GM18519 (cell line): ENCODE data around the gene RAB3D.
"Not testable (repeated sequence)": the region's sequence is repeated elsewhere in the genome, so short reads cannot be mapped to it uniquely, and the experiment has no call there.

ENCODE experiments used
- ATAC-seq: cut with Tn5 transposase; IDR thresholded peaks from one replicate; pipeline ENCODE4 v1.9.1; 2021; ENCODE audit warnings: mild to moderate bottlenecking, moderate library complexity; ENCODE audit not compliant: unreplicated experiment, low FRiP score

The RAB3D gene

DNA sequence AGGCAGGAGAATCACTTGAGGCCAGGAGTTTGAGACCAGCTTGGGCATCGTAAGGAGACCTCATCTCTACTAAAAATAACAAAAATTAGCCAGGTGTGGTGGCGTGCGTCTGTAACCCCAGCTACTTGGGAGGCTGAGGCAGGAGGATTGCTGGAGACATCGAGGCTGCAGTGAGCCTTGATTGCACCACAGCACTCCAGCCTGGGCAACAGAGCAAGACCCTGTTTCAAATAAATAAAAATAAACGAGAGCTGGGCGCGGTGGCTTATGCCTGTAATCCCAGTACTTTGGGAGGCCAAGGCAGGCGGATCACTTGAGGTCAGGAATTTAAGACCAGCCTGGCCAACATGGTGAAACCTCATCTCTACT lies 626 bp upstream of the RAB3D start:
- not testable (repeated sequence) for ATAC-seq

DNA sequence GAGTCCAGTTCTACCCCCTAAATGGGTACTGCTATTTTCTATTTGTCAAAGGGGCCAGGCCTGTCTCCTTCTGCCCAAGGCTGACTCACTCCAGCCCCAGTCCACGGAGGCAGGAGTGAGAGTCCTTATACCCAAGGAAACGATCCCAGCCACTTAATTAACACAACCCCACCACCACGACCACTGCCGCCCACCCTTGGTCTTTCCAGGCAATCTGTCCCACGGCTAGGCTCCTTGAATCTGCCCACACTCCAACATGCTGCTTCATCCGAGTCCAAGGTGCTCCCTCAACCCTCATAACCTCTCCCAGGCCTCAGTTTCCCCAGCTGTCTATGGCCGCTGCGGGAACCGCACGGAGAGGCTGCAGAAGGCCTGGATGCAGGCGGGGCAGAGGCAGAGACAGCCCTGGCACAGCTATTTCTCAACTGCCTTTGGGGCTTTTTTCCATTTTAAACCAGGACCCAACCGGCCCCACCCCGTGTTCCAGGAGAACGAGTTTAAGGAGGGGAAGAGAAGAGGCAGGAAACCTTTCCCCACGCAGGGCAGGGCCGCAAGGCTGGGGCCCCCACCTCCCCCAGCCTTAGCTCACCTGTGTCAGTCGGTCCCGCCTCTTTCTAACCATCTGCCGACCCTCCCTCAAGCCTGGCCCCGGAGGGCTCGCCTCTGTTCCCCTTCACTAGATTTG lies 746 bp downstream of the RAB3D start:
- no peak for ATAC-seq

DNA sequence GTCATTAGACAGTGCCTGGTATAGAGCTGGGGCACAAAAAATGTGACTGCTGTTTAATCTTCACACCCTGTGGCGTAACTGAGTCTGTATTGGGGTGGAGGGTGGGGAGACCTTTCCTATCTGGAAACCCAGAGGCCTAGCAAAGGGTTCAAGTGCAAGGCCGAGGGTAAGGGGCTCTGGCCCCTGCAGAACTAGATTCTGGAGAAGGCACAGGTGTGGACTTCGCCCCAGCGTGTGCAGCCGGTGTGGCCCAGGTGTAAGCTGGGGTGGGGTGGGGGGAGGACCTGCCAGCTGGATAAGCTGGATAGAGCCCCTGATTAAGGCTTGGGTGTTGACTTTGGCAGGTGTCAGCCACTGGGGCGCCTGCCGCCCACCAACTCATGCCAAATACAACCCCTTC lies 1.3 kb downstream of the RAB3D start:
- no peak for ATAC-seq

DNA sequence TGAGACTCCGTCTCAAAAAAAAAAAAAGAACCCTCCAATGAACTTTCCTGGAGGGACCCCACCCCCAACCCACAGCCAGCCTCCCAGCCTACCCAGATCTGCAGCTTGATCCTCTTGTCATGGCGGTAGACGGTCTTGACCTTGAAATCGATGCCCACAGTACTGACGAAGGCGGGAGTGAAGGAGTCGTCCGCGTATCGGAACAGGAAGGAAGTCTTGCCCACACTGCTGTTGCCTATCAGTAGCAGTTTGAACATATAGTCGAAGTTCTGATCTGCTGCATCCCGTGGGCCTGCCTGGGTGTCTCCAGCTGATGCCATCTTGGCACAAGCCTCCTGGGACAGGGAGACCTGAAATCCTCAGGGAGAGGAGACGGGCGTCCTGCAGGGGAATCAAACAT lies 2.4 kb downstream of the RAB3D start:
- no peak for ATAC-seq

DNA sequence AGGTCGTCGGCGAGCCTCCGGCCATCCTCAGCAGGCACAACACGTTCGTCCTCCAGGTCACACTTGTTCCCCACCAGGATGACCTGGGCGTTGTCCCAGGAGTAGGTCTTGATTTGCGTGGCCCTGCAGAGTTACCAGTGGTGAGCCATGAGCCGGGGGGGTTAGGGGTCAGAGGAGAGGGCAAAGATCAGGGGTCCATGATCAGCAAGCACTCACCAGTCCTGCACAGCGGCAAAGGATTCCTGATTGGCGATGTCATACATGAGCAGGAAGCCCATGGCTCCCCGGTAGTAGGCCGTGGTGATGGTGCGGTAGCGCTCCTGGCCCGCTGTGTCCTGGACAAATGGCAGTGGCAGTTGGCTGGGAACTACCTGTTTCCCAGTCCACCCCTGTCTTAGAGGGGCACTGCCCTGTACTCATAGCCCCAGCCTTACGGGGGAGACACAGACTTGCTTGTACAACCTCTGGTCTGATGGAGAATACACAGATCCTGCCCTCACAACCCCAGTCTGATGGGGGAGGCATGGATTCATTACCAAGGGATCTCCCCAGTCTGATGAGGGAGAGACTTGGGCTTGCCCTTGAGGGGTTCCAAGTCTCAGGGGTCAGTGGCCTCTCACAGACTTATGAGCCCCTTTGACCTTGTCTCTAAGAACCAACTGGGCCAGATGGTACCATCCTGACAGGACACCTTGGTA lies 3.9 kb downstream of the RAB3D start:
- ATAC-seq: no peak

DNA sequence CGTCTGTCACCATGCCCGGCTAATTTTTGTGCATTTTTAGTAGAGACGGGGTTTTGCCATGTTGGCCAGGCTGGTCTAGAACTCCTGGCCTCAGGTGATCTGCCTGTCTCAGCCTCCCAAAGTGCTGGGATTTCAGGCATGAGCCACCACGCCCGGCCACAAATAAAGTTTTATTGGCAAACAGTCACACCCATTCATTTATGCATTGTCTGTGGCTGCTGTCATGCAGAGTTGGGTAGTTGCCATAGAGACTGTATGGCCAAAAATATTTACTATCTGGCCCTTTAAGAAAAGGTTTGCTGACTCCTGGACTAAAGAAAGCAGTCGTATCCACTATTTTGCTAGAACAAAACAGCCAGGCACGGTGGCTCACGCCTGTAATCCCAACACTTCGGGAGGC lies 5.6 kb downstream of the RAB3D start:
- not testable (repeated sequence) for ATAC-seq

DNA sequence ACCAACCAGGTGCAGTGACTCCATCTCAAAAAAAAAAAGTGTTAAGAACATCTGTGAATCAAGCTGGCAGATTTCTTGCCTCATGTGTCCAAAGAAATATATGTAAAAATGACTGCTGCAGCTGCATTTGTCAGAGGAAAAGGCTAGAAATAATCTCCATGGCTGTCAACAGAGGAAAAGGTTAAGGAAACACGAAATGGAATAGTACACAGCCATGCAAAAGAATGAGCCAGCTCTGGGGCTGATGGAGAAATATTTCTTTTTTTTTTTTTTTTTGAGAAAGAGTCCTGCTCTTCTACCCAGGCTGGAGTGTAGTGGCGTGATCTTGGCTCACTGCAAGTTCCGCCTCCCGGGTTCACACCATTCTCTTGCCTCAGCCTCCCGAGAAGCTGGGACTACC lies 6.6 kb downstream of the RAB3D start:
- ATAC-seq: no peak

DNA sequence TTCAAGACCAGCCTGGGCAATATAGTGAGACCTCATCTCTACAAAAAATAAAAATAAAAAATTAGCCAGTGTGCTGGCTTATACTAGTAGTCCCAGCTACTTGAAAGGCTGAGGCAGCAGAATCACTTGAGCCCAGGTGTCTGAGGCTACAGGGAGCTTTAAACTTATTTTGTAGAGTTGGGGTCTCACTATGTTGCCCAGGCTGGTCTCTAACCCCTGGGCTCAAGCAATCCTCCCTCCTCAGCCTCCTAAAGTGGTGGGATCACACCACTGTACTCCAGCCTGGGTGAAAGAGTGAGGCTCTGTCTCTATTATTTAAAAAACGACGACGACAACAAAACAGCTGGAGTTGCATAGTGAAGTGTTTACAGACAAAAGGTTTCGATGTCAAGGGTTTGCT lies 8.0 kb downstream of the RAB3D start:
- ATAC-seq: no peak

DNA sequence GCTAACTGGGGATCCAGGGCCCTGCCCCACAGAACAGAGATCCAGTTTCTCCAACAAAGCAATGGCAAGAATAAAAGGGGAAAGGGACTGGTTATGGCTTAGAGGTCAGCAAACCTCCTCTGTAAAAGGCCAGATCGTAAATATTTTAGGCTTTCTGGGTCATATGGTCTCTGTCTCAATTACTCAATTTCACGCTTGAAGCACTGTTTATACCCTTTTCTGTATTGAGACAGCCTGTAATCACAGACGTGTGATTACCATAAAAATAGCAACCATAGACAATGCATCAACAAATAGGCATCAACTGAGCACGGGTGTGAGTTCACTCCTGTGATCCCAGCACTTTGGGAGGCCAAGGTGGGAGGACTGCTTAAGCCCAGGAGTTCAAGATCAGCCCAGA lies 9.3 kb downstream of the RAB3D start:
- ATAC-seq: no peak

DNA sequence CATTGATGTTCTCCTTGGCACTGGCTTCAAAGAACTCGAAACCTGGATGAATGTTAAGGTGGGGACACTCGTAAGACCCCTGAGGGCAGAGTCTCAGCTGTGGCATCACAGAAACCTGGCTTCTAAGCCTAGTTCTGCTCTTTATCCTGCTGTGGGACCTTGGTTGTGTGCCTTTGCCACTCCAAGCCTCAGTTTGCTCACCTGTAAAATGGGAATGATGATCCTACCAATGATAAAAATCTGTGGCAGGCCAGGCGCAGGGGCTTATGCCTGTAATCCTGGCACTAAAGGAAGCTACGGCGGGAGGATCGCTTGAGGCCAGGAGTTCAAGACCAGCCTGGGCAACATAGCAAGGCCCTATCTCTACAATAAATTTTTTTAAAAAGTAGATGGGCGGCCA lies 13.9 kb downstream of the RAB3D start:
- no peak for ATAC-seq

DNA sequence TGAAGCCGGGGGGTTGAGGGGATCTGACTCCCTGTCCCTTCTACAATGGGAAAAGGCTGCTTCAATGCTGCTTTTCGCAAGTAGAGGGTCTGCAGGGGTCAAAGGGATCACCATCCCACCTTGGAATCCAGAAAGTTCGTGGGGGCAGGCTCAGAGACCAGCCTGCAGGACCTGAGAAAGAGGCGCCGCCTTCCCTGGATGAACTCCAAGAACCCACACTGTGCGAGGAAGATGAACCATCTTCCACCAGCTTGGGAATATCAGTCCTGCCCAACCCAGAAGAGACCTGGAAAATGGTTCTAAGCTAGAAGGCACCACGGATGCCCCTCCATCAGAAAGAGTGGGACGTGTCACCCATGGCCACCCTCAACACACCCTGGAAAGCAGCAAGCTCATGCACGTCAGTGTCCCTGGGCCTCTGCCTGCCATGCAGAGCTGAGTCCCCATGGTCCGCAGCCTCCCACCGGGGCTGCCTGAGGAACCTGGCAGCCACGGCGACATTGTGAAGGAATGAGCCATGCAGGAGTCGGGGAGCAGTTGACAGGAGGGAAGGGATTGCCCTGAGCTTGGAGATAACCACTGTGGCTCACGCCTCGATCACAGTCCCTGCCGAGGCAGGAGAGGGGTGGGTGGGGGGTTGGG lies 14.6 kb downstream of the RAB3D start:
- no peak for ATAC-seq

DNA sequence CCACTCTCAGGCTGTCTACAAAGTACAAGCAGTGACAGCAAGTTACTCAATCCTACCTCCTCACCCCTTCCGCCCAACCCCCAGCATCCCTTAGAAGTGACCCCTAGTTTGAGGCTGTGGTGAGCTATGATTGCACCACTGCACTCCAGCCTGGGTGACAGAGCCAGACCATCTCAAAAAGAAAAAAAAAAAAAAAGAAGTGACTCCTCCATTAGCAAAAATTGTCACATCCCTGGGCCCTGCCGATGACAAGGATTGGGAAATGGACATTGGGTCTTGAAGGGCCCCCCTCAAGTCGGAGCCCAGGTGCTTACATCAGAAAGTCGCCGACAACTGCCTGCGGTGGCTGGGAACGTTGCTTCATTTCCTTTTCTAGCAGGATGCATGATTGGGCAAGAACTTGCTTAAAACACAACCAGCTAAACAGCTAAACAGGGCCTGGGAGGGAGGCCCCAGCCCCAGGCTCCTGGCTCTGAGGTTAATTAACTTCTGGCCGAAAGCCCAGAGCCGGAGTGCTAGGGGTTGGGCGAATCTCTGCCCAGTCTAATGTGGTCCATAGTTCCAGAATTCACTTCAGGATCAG lies 15.3 kb downstream of the RAB3D start:
- no peak for ATAC-seq

DNA sequence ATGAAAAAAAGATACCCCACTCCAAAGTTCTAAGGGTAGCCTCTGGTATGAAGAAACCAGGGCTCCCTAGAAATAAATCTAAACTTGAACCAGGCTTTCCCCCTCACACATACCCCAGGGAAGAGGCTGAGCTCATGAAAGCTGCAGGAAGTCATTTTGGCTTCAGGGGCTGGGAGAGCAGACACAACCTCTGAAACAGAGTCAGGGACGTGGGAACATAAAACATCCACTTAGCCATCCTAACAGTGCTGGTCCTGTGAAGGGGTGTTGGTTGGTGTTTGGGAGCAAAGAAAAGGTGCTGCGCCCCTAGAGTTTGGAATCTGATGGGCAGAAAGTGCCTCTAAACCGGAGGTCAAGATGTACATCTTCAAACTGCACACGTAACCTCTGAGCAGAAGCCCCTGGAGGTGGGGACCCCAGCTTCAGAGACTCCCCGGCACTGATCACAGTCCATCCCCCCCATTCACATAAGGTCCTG lies 15.8 kb downstream of the RAB3D start:
- no peak for ATAC-seq

DNA sequence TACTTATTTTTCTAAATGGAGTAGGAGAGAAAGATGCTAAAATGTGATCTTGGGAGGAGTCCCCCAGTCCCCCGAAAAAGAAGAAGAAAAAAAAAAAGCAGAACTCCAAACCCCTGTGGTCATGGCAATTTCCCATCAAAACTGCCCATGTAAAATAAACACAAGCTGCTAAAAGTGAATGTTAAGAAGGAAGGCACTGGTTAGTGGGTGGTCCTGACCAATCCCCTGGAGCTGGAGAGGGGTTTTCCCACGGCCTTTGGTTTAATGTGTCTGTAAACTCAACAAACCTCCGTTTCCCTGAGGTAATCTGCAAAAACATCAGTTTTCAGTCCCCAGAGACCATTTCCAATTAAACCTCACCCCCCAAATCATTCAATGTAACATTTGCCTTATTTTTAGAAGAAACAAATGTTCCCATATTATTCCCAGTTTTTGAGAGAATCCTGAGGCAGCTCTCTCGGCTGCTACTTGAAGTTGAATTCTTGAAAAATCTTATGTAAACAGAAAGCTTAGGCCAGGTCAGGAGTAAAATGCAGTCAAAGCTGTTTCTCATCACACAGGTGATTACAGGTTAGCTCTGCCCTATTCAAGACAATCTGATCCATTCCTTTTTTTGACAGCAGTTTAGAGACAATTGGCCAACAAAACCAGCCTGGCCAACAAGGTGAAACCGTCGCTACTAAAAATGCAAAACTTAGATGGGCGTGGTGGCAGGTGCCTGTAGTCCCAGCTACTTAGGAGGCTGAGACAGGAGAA lies 17.0 kb downstream of the RAB3D start:
- no peak for ATAC-seq

DNA sequence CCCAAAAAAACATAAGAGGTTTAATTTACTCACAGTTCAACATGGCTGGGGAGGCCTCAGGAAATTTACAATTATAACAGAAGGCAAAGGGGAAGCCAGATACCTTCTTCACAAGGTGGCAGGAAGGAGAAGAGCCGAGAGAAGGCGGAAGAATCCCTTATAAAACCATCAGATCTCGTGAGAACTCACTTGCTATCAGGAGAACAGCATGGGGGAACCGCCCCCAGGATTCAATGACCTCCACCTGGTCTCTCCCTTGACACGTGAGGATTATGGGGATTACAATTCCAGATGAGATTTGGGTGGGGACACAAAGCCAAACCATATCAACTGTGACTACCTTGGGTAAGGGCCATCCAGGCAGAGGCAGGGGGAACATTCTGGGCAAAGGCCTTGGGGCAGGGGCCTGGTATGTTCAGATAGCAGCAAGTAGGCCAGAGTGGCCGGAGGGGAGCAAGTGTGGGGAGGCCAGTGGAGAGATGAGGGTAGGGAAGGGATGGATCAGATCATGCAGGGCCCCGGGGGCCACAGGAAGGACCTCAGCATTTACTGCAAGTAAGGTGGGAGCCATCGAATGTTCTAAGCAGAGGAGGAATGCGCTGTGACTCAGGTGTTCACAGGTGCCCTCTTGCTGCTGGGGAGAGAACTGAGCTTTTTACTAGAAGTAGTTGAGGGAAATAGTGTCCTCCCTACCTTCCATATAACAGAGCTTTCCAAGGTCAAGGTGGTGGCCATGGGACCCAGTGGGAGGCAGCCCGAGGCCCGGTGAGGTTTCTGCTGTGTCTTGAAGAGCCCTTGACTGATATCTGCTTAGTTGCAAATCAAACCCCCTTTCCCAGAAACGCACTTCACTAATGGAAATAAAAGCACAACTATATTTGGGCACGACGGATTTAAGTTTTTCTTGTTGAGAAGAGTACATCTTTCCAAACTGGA lies 18.0 kb downstream of the RAB3D start:
- ATAC-seq: no peak

DNA sequence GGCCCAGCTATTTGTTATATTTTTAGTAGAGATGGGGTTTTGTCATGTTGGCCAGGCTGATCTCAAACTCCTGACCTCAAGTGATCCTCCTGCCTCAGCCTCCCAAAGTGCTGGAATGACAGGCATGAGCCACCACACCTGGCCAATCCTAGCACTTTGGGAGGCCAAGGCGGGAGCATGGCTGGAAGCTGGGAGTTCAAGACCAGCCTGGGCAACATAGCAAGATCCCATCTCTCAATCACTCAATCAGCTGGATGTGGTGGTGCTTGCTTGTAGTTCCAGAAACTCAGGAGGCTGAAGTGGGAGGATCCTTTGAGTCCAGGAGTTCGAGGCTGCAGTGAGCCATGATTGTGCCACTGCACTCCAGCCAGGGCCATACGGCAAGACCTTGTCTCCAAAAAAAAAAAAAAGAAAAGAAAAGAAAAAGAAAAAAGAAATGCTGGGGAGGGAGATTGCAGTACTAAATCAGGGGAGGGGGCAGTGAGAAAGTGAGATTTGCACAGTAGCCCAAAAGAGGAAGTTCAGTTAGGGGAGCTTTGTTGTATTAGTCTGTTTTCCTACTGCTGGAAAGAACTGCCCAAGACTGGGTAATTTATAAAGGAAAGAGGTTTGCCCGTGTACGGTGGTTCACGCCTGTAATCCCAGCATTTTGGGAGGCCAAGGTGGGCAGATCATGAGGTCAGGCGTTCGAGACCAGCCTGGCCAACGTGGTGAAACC lies 19.0 kb downstream of the RAB3D start:
- ATAC-seq: not testable (repeated sequence)

DNA sequence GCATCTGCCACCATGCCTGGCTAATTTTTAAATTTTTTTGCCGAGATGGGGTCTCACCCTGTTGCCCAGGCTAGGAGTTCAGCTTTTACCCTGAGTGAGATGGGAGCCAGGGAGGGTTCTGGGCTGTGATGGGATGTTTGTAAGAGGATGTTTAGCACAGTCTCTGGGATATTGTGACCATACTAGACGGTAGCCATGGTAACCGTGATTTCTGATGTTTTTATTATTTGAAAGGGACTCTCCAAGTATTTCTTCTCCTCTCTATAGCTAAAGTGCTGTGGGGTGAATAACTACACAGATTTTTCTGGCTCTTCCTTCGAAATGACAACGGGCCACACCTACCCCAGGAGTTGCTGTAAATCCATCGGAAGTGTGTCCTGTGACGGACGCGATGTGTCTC lies 33.1 kb downstream of the RAB3D start:
- no peak for ATAC-seq

DNA sequence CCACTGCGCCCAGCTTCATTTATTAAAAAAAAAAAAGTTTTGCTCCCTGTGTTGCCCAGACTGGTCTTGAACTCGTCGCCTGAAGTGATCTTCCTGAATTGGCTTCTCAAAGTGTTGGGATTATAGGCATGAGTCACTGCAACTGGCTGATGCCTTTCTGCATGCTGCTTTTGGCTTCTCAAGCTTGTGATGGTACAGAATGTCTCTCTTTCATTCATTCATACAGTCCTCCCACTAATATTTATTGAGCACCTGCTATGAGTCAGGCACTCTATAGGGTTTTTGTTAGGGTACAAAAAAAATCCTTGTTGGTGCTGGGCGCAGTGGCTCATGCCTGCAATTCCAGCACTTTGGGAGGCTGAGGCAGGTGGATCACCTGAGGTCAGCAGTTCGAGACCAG lies 34.5 kb downstream of the RAB3D start:
- no peak for ATAC-seq

DNA sequence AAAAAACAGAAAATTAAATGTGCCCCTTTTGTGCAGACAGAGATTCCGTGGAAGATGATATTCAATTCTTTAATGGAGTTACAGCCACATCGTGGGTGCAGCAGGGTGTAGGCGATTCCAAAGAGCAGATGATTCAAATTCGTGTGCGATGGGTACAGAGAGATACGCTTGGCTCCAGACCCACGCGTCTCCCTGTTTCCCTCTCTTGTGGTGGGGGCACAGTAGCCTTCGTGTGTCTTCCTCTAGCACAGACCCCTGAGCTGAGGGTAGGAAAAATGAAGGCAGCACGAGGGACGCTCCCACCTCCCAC lies 38.7 kb downstream of the RAB3D start:
- no peak for ATAC-seq
